Dermis lymphatic vessel endothelial cell (primary cell): Measurements from ENCODE around the gene KLK5. TPM values are rescaled to one million over a fixed set of nuclear protein-coding genes. Genes with fewer than 3 reads are reported as not detected.

Experiments used
- total RNA-seq: library from RNA; depleted of rRNA; stranded (reverse); fragments of >200 nt; gene quantifications from 2 replicates; pipeline ENCODE4 v1.2.1, GENCODE V29; 2014

Gene KLK5
- not detected in 2 replicates for total RNA-seq

GRCh38 chr19:50952910-50953309, at the start of gene KLK5:
TSS of gene KLK5 (minus strand) at chr19:50953038. CDS start at chr19:50952657, 381 bp downstream.

GRCh38 chr19:51001515-51001914, 48.7 kb upstream of the KLK5 start, which contains the start of gene KLK8:
TSS of gene KLK8 (minus strand) at chr19:51001604. CDS start at chr19:51001167, 437 bp downstream.

GRCh38 chr19:50983625-50984292, 30.9 kb upstream of the KLK5 start, which contains the start of gene KLK7:
TSS of gene KLK7 (minus strand) at chr19:50983917. CDS start at chr19:50982399, 1,518 bp downstream.

GRCh38 chr19:50969413-50969760, 16.5 kb upstream of the KLK5 start, which contains the start of gene KLK6:
TSS of gene KLK6 (minus strand) at chr19:50969591. CDS start at chr19:50968104, 1,487 bp downstream.

GRCh38 chr19:50911206-50912101, 41.4 kb downstream of the KLK5 start, which contains the start of gene KLK4:
TSS of gene KLK4 (minus strand) at chr19:50911395. CDS start at chr19:50910738, 657 bp downstream.

Other genes starting within 250 kb of the KLK5 start
- gene SHANK1, start 233.2 kb downstream of the KLK5 start, total RNA-seq = not detected in 2 replicates
- gene CLEC11A, start 229.7 kb downstream of the KLK5 start, total RNA-seq = 0.34 and 1.6 TPM in 2 replicates
- gene GPR32, start 182.6 kb downstream of the KLK5 start, total RNA-seq = not detected in 2 replicates
- not detected in 2 replicates for gene ACP4, start 162.6 kb downstream of the KLK5 start, total RNA-seq
- gene KLK1, start 129.3 kb downstream of the KLK5 start, total RNA-seq = not detected in 2 replicates
- gene KLK15, start 119.5 kb downstream of the KLK5 start, total RNA-seq = not detected in 2 replicates
- gene KLK3, start 98.1 kb downstream of the KLK5 start, total RNA-seq = not detected in 2 replicates
- gene KLK2, start 79.6 kb downstream of the KLK5 start, total RNA-seq = not detected in 2 replicates
- gene KLK4, start 41.6 kb downstream of the KLK5 start, total RNA-seq = not detected in 2 replicates
- gene KLK6, start 16.6 kb upstream of the KLK5 start, total RNA-seq = not detected in 2 replicates
- gene KLK7, start 30.9 kb upstream of the KLK5 start, total RNA-seq = not detected in 2 replicates
- gene KLK8, start 48.6 kb upstream of the KLK5 start, total RNA-seq = not detected in 2 replicates
- gene KLK10, start 66.7 kb upstream of the KLK5 start, total RNA-seq = not detected in 2 replicates
- not detected in 2 replicates for gene KLK11, start 73.6 kb upstream of the KLK5 start, total RNA-seq
- gene KLK12, start 82.0 kb upstream of the KLK5 start, total RNA-seq = not detected in 2 replicates
- not detected in 2 replicates for gene KLK13, start 112.1 kb upstream of the KLK5 start, total RNA-seq
- gene KLK14, start 129.8 kb upstream of the KLK5 start, total RNA-seq = not detected in 2 replicates
- 3.7 and 5.0 TPM in 2 replicates for gene CTU1, start 155.4 kb upstream of the KLK5 start, total RNA-seq
- gene SIGLEC9, start 171.9 kb upstream of the KLK5 start, total RNA-seq = 0.11 and 0.34 TPM in 2 replicates
- not detected in 2 replicates for gene SIGLEC7, start 189.3 kb upstream of the KLK5 start, total RNA-seq